C4-2B (cell line): ENCODE data around the gene FITM1.

Experiments used
- ZFX ChIP-seq: fragments of 450-650 bp; IDR thresholded peaks from 2 replicates; pipeline ENCODE4 v1.6.1; 2017
- TF ChIP-seq, protein P1 (sequence below): fragments of 450-650 bp; conservative IDR thresholded peaks from 2 replicates; pipeline ENCODE4 v1.5.1; 2017; ENCODE audit warnings: mild to moderate bottlenecking

DNA sequence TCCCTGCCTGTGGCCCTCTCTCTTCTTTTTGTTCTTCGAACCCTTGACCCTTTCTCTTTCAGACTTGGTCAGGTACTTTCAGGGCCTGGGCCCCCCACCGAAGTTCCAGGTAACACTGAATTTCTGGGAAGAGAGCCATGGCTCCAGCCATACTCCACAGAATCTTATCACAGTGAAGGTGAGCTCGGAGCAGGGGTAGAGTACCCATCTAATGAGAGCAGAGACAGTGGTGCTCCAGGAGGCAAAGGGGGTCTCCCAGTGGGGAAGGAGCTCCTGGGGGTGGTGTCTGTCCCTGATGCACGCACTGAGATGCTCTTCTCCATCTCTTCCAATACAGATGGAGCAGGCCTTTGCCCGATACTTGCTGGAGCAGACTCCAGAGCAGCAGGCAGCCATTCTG, 35.3 kb downstream of the FITM1 start:
- TF ChIP-seq, protein P1, sequence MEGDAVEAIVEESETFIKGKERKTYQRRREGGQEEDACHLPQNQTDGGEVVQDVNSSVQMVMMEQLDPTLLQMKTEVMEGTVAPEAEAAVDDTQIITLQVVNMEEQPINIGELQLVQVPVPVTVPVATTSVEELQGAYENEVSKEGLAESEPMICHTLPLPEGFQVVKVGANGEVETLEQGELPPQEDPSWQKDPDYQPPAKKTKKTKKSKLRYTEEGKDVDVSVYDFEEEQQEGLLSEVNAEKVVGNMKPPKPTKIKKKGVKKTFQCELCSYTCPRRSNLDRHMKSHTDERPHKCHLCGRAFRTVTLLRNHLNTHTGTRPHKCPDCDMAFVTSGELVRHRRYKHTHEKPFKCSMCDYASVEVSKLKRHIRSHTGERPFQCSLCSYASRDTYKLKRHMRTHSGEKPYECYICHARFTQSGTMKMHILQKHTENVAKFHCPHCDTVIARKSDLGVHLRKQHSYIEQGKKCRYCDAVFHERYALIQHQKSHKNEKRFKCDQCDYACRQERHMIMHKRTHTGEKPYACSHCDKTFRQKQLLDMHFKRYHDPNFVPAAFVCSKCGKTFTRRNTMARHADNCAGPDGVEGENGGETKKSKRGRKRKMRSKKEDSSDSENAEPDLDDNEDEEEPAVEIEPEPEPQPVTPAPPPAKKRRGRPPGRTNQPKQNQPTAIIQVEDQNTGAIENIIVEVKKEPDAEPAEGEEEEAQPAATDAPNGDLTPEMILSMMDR = no peak
- no peak for TF ChIP-seq ZFX
